ENCODE results near the gene SCN10A. TPM values are rescaled to one million over a fixed set of nuclear protein-coding genes. Genes with fewer than 3 reads are reported as not detected.

Gene SCN10A
- total RNA-seq, 1 experiment from 2014 or later, result not detected

GRCh38 chr3:38740537-38740936, 75.5 kb downstream of the SCN10A start:
- Mint-ChIP-seq H3K4me1 (ENCODE audit: low read depth, unreplicated experiment) (no peaks in the 10 kb centered on the region), H3K4me3 (ENCODE audit: unreplicated experiment) (no peak overlapping the region), H3K36me3 (ENCODE audit: insufficient read depth, unreplicated experiment) (peaks cover 5% of the 10 kb centered on the region), H3K27me3 (ENCODE audit: insufficient read depth, unreplicated experiment) (peaks cover 23% of the 10 kb centered on the region), H3K27ac (ENCODE audit: unreplicated experiment) (no peak overlapping the region), H3K9me3 (ENCODE audit: unreplicated experiment) (no peaks in the 10 kb centered on the region)
- Histone ChIP-seq H3K36me3 (ENCODE audit: control insufficient read depth, insufficient read depth, low read length) (no peaks in the 10 kb centered on the region), H3K4me3 (ENCODE audit: low read depth, low read length) (no peak overlapping the region), H3K4me1 (no peaks in the 10 kb centered on the region), H3K27me3 (replicated peaks; ENCODE audit: control insufficient read depth, insufficient read depth, low read length) (no peaks in the 10 kb centered on the region), H3K9me3 (no peaks in the 10 kb centered on the region)
- BruUV-seq (replicated peaks), result no TSS peak
- ChIA-PET POLR2A (no interaction called here), CTCF (no interaction called here)
- DNase-seq, result no peak
- TF ChIP-seq, protein P1, sequence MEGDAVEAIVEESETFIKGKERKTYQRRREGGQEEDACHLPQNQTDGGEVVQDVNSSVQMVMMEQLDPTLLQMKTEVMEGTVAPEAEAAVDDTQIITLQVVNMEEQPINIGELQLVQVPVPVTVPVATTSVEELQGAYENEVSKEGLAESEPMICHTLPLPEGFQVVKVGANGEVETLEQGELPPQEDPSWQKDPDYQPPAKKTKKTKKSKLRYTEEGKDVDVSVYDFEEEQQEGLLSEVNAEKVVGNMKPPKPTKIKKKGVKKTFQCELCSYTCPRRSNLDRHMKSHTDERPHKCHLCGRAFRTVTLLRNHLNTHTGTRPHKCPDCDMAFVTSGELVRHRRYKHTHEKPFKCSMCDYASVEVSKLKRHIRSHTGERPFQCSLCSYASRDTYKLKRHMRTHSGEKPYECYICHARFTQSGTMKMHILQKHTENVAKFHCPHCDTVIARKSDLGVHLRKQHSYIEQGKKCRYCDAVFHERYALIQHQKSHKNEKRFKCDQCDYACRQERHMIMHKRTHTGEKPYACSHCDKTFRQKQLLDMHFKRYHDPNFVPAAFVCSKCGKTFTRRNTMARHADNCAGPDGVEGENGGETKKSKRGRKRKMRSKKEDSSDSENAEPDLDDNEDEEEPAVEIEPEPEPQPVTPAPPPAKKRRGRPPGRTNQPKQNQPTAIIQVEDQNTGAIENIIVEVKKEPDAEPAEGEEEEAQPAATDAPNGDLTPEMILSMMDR (IDR thresholded peaks at IDR 0.05; ENCODE audit: insufficient read depth in 1 of 2, low read depth in 1 of 2, low read length in 1 of 2, severe bottlenecking in 1 of 2, unreplicated experiment in 1 of 2), result no peak
- intact Hi-C loops (cut with micrococcal nuclease; ENCODE audit: unreplicated experiment), result no loop called here

DNA sequence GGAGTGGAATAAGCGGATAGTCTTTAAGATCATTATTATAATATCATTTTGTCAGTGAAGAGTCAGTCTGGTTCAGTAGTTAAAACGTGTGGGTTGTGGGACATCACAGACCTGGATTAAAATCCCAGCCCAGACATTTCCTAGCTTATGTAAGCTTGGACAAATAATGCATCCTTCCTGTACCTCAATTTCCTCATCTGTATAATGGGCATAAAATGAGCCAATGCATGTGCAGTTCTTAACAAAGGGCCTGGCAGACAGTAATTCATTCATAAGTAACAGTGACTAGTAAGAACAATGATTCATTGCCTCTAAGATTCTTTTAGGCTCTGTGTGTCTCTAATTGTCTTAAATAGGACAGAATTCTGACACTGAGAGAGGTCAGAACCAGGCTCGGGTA, 76.1 kb downstream of the SCN10A start:
- TF ChIP-seq, protein P1 (IDR thresholded peaks at IDR 0.05; ENCODE audit: insufficient read depth in 1 of 2, low read depth in 1 of 2, low read length in 1 of 2, severe bottlenecking in 1 of 2, unreplicated experiment in 1 of 2), result no peak
- H3K36me3 ChIP-seq (ENCODE audit: control insufficient read depth, insufficient read depth, low read length), result no peaks in the 10 kb centered on the region
- H3K4me3 ChIP-seq (ENCODE audit: low read depth, low read length), result no peak overlapping the region
- intact Hi-C loops (cut with micrococcal nuclease; ENCODE audit: unreplicated experiment), result no loop called here
- Mint-ChIP-seq H3K36me3 (ENCODE audit: insufficient read depth, unreplicated experiment) (peaks cover 5% of the 10 kb centered on the region), H3K4me3 (ENCODE audit: unreplicated experiment) (no peak overlapping the region), H3K27ac (ENCODE audit: unreplicated experiment) (no peak overlapping the region), H3K27me3 (ENCODE audit: insufficient read depth, unreplicated experiment) (peaks cover 23% of the 10 kb centered on the region), H3K4me1 (ENCODE audit: low read depth, unreplicated experiment) (no peaks in the 10 kb centered on the region), H3K9me3 (ENCODE audit: unreplicated experiment) (no peaks in the 10 kb centered on the region)
- no TSS peak for BruUV-seq (replicated peaks)
- H3K4me1 ChIP-seq, result no peaks in the 10 kb centered on the region
- ChIA-PET POLR2A (no interaction called here), CTCF (no interaction called here)
- DNase-seq, result no peak
- no peaks in the 10 kb centered on the region for H3K27me3 ChIP-seq (replicated peaks; ENCODE audit: control insufficient read depth, insufficient read depth, low read length)
- H3K9me3 ChIP-seq, result no peaks in the 10 kb centered on the region

DNA sequence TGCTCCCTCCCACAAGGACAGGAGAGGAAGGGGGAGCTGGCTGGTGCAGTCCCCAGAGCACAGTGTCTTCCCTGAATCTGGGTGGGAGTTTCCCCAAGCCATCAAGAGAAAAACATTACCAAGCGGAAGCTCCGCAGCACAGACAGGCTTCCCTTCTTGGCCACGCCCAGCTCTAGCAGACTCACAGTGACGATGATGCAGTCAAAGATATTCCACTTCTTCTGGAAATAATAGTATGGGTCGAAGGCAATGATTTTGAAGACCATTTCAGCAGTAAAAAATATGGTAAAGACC, 76.7 kb downstream of the SCN10A start:
- no peak for DNase-seq
- Mint-ChIP-seq H3K27me3 (ENCODE audit: insufficient read depth, unreplicated experiment) (peaks cover 23% of the 10 kb centered on the region), H3K27ac (ENCODE audit: unreplicated experiment) (no peak overlapping the region), H3K4me3 (ENCODE audit: unreplicated experiment) (no peak overlapping the region), H3K4me1 (ENCODE audit: low read depth, unreplicated experiment) (no peaks in the 10 kb centered on the region), H3K9me3 (ENCODE audit: unreplicated experiment) (no peaks in the 10 kb centered on the region), H3K36me3 (ENCODE audit: insufficient read depth, unreplicated experiment) (peaks cover 5% of the 10 kb centered on the region)
- Histone ChIP-seq H3K4me3 (ENCODE audit: low read depth, low read length) (no peak overlapping the region), H3K36me3 (ENCODE audit: control insufficient read depth, insufficient read depth, low read length) (no peaks in the 10 kb centered on the region), H3K9me3 (no peaks in the 10 kb centered on the region), H3K4me1 (no peaks in the 10 kb centered on the region), H3K27me3 (replicated peaks; ENCODE audit: control insufficient read depth, insufficient read depth, low read length) (no peaks in the 10 kb centered on the region)
- ChIA-PET CTCF (no interaction called here), POLR2A (no interaction called here)
- TF ChIP-seq, protein P1 (IDR thresholded peaks at IDR 0.05; ENCODE audit: insufficient read depth in 1 of 2, low read depth in 1 of 2, low read length in 1 of 2, severe bottlenecking in 1 of 2, unreplicated experiment in 1 of 2), result no peak
- no TSS peak for BruUV-seq (replicated peaks)
- intact Hi-C loops (cut with micrococcal nuclease; ENCODE audit: unreplicated experiment), result no loop called here

Data from Caco-2 (cell line).